ENCODE measurements around the gene PTPN6.

DNA sequence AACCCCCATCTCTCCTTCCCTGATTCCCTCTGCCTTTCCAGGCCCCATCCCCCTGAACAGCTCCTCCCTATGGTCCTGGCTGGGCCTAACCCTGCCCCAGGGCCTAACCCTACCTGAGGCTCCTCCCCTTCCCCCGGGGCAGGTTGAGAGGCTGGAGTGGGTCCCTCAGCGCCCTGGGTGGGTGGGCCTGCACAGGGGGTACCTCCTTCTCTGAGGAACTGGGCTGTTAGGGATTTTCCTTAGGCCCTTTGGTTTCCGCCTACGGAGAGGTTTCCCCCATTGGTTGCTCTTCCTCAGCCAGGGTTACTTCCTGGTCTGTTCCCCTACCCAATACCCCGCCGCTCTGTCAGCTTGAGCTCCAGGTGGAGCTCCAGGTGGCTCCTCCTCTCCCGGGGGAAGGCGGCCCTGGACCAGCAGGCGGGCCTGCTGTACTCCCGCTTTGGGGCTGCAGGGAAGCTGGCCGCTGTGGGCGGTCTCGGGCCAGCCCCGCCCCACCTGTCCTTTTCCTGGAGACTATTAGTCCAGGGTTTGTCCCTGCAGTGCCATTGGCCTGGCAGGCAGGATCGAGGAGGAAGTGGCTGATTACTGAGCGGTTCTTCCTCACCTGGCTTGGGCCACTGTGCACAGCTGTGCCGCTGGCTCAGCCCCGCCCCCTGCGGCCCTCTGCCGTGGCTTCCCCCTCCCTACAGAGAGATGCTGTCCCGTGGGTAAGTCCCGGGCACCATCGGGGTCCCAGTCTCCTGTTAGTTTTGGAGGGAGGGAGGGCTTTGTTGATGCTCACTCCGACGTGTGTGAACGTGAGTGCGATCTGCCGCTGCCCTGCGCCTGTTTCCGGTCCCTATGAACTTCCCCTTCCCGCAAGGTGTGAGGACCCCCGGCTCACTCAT, 4.9 kb upstream of the PTPN6 start:
- TF ChIP-seq L3MBTL2 (conservative IDR thresholded peaks at IDR 0.05) (no peak), TARDBP (IDR thresholded peaks at IDR 0.05) (no peak), SP1 (IDR thresholded peaks at IDR 0.05) (no peak), FOXM1 (IDR thresholded peaks at IDR 0.05; ENCODE audit: borderline replicate concordance) (no peak), ELF4 (IDR thresholded peaks at IDR 0.05) (no peak), SUZ12 (IDR thresholded peaks at IDR 0.05) (no peak), HDGF (IDR thresholded peaks at IDR 0.05; ENCODE audit: borderline replicate concordance) (no peak), ZNF384 (IDR thresholded peaks at IDR 0.05) (no peak), FOXA1 (IDR thresholded peaks at IDR 0.05) (no peak), ARNT (IDR thresholded peaks at IDR 0.05) (no peak), LEF1 (IDR thresholded peaks at IDR 0.05; ENCODE audit: borderline replicate concordance) (no peak), BHLHE40 (IDR thresholded peaks at IDR 0.05; ENCODE audit: borderline replicate concordance) (no peak)

All from HEK293T (cell line).